Central memory CD8-positive, alpha-beta T cell (primary cell): ENCODE data around the gene CRYM.
"Not testable (repeated sequence)": the region's sequence is repeated elsewhere in the genome, so short reads cannot be mapped to it uniquely, and the experiment has no call there.

ENCODE experiments used
- ATAC-seq: fragments of 150-1000 bp; cut with Tn5 transposase; replicated peaks from 2 replicates; pipeline ENCODE4 v1.10.0; 2022; ENCODE audit warnings: mild to moderate bottlenecking, moderate FRiP score, moderate number of reproducible peaks; ENCODE audit not compliant: poor library complexity, severe bottlenecking; ENCODE audit errors: extremely low read depth
- DNase-seq, 2 donors: peaks; one replicate each; pipeline ENCODE4 v3.0.0; 2021; ENCODE audit warnings: low spot score in 2 of 2
- H3K27ac Mint-ChIP-seq: one replicate; pipeline ENCODE4 v1.8.0; 2022; ENCODE audit warnings: low read depth, mild to moderate bottlenecking, moderate library complexity, mixed read lengths
- H3K27me3 Mint-ChIP-seq: one replicate; pipeline ENCODE4 v1.8.0; 2022; ENCODE audit warnings: mixed read lengths
- H3K36me3 Mint-ChIP-seq: one replicate; pipeline ENCODE4 v1.8.0; 2022; ENCODE audit warnings: mild to moderate bottlenecking, moderate library complexity, mixed read lengths; ENCODE audit not compliant: insufficient read depth
- H3K4me1 Mint-ChIP-seq: one replicate; pipeline ENCODE4 v1.8.0; 2022; ENCODE audit warnings: mixed read lengths
- H3K4me3 Mint-ChIP-seq: one replicate; pipeline ENCODE4 v1.8.0; 2022; ENCODE audit warnings: mild to moderate bottlenecking, moderate library complexity, mixed read lengths
- H3K9me3 Mint-ChIP-seq: one replicate; pipeline ENCODE4 v1.8.0; 2022; ENCODE audit warnings: mixed read lengths

Gene CRYM

DNA sequence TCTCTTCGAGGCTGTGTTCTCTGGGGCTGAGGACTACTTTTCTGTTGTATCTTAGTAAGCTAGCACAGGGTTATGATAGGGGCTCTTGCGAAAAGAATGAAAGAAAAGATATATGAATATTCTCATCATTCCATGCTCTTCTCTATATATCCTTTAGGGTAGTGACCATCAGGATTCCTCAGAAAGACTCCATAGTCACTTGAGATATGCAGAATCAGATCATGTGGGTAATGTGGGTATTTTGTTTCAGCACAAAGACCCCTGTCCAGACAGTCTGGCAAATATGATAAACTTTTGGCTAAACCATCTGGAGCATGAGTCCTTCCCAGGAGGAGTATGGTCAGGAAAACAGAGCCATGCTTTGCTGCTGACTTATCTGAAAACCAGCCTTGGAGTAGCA is 21.5 kb downstream of the CRYM start:
- no peaks in the 10 kb centered on the region for H3K4me1 Mint-ChIP-seq
- H3K27me3 Mint-ChIP-seq, result peaks cover 55% of the 10 kb centered on the region
- H3K27ac Mint-ChIP-seq, result no peak overlapping the region
- H3K9me3 Mint-ChIP-seq, result no peaks in the 10 kb centered on the region
- DNase-seq, result no peak
- H3K4me3 Mint-ChIP-seq, result no peak overlapping the region
- ATAC-seq, result no peak
- H3K36me3 Mint-ChIP-seq, result no peaks in the 10 kb centered on the region

DNA sequence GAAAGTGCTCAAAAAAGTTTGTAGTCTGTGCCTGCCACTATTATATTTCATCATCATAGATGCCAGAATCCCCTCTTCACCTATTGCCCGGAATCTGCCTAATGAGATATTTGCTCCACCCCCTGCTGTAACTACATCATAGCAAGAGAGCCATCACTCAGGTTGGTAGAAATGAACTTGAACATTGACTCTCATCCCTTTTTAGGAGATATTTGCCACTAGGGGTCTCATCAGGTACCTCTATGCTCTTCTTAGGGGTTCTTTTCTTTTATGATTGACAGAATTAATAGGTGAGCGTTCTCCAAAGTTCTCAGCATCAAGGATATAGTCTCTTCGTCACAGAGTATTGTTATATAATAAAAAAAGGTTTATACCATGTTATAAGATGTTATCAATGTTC is 24.6 kb downstream of the CRYM start:
- ATAC-seq, result no peak
- no peaks in the 10 kb centered on the region for H3K9me3 Mint-ChIP-seq
- no peak overlapping the region for H3K27ac Mint-ChIP-seq
- H3K27me3 Mint-ChIP-seq, result peaks cover 73% of the 10 kb centered on the region
- no peaks in the 10 kb centered on the region for H3K4me1 Mint-ChIP-seq
- H3K36me3 Mint-ChIP-seq, result no peaks in the 10 kb centered on the region
- no peak for DNase-seq
- no peak overlapping the region for H3K4me3 Mint-ChIP-seq

DNA sequence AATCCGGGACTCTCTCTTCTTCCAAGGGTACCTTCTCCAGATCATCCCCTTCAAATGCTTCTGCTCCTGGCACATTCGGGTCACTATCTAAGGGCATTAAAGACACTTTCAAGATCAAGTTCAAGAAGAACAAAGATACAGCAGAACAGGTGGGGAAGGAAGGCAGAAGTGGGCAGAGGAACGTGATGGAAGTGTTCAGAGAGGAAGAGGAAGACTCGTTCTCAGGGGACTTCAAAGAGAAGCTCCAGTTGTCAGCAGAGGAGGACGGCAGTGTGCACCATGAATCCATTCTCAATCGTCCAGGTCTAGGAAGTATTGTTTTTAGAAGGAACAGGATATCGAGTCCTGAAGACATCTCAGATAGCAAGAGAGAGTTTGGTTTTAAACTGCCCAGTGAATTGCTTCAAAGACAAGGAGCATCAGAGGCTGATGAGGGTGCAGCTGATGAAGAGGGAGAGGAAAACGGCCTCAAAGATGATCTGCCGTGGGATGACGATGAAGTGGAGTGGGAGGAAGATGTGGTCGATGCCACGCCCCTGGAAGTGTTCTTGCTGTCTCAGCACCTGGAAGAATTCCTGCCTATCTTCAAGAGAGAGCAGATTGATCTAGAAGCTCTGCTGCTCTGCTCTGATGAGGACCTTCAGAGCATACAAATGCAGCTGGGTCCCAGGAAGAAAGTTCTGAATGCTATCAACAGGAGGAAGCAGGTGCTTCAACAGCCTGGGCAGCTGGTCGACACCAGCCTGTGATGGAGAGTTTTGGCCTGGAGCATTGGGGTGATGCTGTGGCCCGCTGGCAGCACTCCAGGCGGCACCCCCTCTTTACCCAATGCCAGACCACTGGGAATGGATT is 27.8 kb downstream of the CRYM start:
- H3K27ac Mint-ChIP-seq, result no peak overlapping the region
- H3K4me3 Mint-ChIP-seq, result no peak overlapping the region
- DNase-seq, result no peak
- H3K27me3 Mint-ChIP-seq, result peaks cover 61% of the 10 kb centered on the region
- no peaks in the 10 kb centered on the region for H3K4me1 Mint-ChIP-seq
- no peaks in the 10 kb centered on the region for H3K9me3 Mint-ChIP-seq
- ATAC-seq, result no peak
- no peaks in the 10 kb centered on the region for H3K36me3 Mint-ChIP-seq

DNA sequence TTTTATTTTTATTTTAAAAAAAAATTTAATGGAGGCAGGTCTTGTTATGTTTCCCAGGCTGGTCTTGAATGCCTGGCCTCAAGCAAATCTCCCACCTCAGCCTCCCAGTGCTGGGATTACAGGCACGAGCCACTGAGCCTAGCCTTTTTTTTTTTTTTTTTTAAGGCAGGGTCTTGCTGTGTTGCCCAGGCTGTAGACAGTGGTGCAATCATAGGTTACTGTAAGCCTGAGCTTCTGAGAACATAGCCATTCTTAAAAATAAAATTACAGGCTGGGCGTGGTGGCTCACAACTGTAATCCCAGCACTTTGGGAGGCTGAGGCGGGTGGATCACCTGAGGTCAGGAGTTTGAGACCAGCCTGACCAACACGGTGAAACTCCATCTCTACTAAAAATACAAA is 29.9 kb downstream of the CRYM start:
- peaks cover 63% of the 10 kb centered on the region for H3K27me3 Mint-ChIP-seq
- H3K4me1 Mint-ChIP-seq, H3K36me3 Mint-ChIP-seq, ATAC-seq, H3K9me3 Mint-ChIP-seq, DNase-seq, H3K4me3 Mint-ChIP-seq, H3K27ac Mint-ChIP-seq: not testable (repeated sequence)

DNA sequence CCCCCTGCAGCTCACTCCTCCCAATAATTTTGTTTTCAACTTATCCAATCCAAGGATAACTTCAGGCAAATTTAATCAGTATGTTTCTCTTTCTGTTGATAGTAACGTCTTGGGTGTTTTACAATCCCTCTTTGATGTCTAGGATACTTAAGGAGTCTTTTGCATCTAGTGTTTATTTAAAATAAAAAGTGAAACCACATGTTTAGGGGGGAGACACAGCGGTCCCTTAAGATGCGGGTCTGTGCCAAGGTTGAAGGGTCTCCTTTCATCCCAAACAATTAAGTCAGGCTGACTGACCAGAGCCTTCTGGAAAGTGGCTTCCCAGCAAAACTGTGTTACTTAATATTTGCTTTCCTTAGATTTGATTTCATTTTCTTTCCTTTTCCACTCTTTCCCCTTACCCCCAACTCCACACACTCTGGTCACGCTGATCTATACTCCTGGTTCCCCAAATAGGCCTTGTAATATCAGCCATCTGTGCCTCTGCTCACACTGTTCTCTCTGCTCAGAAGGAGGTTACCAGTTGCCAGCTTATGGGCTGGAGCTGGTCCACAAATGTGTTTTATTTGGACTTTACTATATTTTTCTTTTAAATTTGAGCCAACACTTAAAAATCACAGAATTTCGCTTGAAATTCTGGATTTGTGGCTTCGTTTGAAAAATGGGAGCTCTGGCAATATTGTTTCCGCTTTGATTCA is 33.4 kb downstream of the CRYM start:
- no peak for DNase-seq
- Mint-ChIP-seq H3K9me3 (no peaks in the 10 kb centered on the region), H3K4me3 (no peak overlapping the region), H3K4me1 (no peaks in the 10 kb centered on the region), H3K27ac (no peak overlapping the region), H3K27me3 (peaks cover 46% of the 10 kb centered on the region), H3K36me3 (no peaks in the 10 kb centered on the region)
- no peak for ATAC-seq

DNA sequence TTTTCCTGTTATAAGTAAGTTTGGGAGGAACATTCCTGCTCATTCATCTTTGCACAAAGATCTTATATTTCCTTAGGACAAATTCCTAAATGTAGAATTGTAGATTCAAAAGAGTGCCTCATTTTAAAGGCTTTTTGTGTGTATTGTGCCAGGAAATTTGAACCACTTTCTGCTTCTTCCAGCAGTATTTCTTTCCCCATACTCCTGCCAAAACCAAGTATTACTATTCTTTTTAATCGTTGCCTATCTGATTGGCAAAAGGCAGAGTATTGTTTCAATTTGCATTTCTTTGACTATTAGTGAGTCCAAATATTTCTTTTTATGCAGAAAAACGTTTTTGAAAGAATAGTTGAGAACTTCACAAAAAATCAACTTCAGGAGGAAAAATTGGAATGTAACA is 35.3 kb downstream of the CRYM start:
- H3K9me3 Mint-ChIP-seq, result no peaks in the 10 kb centered on the region
- no peak overlapping the region for H3K4me3 Mint-ChIP-seq
- DNase-seq (no peak), ATAC-seq (no peak)
- H3K36me3 Mint-ChIP-seq, result no peaks in the 10 kb centered on the region
- no peak overlapping the region for H3K27ac Mint-ChIP-seq
- peaks cover 32% of the 10 kb centered on the region for H3K27me3 Mint-ChIP-seq
- H3K4me1 Mint-ChIP-seq, result no peaks in the 10 kb centered on the region

DNA sequence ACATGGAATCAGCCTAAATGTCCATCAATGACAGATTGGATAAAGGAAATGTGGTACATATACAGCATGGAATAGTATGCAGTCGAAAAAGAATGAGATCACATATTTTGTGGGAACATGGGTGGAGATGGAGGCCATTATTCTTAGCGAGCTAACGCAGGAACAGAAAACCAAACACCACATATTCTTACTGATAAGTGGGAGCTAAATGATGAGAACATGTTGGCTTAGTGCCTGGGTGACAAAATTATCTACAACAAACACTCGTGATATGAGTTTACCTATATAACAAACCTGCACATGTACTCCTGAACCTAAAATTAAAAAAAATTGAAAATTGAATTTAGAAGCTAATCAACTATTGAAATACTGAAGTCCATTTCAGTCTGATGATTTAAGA is 38.4 kb downstream of the CRYM start:
- Mint-ChIP-seq H3K27me3 (peaks cover 21% of the 10 kb centered on the region), H3K4me3 (no peak overlapping the region), H3K27ac (no peak overlapping the region), H3K4me1 (no peaks in the 10 kb centered on the region), H3K36me3 (no peaks in the 10 kb centered on the region), H3K9me3 (no peaks in the 10 kb centered on the region)
- ATAC-seq (no peak), DNase-seq (no peak)

DNA sequence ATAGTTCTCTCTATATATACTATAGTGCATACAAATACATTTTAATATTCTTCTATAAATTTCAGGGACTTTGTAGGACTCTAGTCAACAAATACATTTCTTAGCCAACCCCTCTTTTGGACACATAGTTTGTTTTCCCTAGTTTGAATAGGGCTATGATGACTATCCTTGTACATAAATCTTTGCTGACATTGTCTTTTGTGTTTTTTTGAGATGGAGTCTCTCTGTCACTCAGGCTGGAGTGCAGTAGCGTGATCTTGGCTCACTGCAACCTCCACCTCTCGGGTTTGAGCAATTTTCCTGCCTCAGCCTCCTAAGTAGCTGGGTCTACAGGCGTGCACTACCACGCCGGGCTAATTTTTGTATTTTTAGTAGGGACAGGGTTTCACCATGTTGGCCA is 41.3 kb downstream of the CRYM start:
- Mint-ChIP-seq H3K4me3 (no peak overlapping the region), H3K27ac (no peak overlapping the region), H3K27me3 (peaks cover 30% of the 10 kb centered on the region), H3K9me3 (no peaks in the 10 kb centered on the region), H3K36me3 (no peaks in the 10 kb centered on the region), H3K4me1 (no peaks in the 10 kb centered on the region)
- DNase-seq (no peak), ATAC-seq (no peak)

DNA sequence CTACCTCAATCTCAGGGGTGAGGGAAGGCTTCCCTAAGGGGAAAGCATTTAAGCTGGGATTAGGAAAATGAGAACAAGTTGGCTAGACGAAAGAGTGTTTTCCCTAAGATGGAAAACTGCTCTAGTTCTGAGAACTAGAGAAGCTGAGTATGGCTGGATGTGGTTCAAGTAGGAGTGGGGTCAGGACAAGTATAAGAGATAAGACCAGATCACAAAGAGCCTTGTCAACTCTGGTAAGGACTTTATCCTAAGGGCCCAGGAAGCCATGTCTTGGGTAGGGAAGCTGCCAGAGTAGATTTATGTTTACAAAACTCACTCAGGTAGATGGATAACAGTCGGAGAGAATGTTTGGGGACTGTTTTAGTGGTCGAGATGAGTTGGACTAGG is 42.9 kb downstream of the CRYM start:
- Mint-ChIP-seq H3K4me1 (no peaks in the 10 kb centered on the region), H3K27ac (no peak overlapping the region), H3K36me3 (no peaks in the 10 kb centered on the region), H3K4me3 (no peak overlapping the region), H3K9me3 (no peaks in the 10 kb centered on the region), H3K27me3 (peaks cover 46% of the 10 kb centered on the region)
- DNase-seq, result no peak
- no peak for ATAC-seq

DNA sequence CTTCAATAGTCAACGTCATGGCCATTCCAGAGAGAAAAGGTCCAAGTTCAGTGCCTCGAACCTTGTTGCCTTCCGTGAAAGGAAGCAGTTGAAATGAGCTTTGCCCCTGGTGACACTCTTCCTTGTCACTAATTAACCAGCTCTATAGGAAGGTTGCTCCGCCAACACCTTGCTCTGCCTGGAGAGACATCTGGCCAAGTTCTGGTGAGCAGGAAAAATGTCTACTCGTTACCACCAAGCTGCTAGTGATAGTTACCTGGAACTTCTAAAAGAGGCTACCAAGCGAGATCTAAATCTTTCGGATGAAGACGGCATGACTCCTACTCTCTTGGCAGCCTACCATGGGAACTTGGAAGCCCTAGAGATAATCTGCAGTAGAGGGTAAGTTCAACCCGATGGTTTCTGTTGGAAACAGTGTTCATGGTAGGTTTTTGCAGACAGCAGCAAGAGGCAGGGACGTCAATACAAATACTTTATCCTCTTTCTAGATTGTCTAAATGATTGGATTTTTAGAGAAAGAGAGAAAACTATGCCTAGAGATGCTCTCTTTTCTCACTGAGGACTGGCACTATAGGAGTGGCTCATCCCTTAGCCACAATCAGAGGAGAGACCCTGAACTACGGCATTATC is 44.5 kb downstream of the CRYM start, which contains the start of gene ANKS4B:
Gene ANKS4B (plus strand): TSS at position 179 of the 630 bp plus-strand sequence. CDS start 39 bp downstream, at position 218.
- DNase-seq (no peak), ATAC-seq (no peak)
- H3K4me1 Mint-ChIP-seq, result no peaks in the 10 kb centered on the region
- H3K27ac Mint-ChIP-seq, result no peak within 1 kb of the TSS
- no peaks in the 10 kb centered on the region for H3K9me3 Mint-ChIP-seq
- no peaks in the 10 kb centered on the region for H3K36me3 Mint-ChIP-seq
- H3K27me3 Mint-ChIP-seq, result peaks cover 62% of the 10 kb centered on the region
- no peak within 1 kb of the TSS for H3K4me3 Mint-ChIP-seq

DNA sequence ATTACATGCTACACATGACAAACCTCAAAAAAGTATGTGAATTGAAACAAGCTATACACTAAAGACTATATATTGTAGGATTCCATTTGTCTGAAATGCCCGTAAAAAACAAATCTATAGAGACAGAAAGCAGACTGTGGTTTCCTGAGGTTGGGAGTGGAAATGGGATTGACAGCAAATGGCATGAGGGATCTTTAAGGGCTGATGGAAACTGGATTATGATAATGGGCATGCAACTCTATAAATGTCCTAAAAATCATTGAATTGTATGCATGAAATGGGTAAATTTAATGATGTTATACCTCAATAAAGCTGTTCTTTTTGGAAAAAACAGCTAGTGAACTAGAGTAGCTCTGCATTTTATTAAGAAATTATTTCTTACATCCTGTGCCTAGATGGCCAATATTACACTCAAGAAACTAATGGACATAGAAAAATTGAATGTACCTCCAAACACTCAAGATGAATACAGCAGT is 45.0 kb downstream of the CRYM start:
- no peak for ATAC-seq
- Mint-ChIP-seq H3K4me1 (no peaks in the 10 kb centered on the region), H3K27ac (no peak overlapping the region), H3K9me3 (no peaks in the 10 kb centered on the region), H3K4me3 (no peak overlapping the region), H3K36me3 (no peaks in the 10 kb centered on the region), H3K27me3 (peaks cover 67% of the 10 kb centered on the region)
- DNase-seq, result no peak

DNA sequence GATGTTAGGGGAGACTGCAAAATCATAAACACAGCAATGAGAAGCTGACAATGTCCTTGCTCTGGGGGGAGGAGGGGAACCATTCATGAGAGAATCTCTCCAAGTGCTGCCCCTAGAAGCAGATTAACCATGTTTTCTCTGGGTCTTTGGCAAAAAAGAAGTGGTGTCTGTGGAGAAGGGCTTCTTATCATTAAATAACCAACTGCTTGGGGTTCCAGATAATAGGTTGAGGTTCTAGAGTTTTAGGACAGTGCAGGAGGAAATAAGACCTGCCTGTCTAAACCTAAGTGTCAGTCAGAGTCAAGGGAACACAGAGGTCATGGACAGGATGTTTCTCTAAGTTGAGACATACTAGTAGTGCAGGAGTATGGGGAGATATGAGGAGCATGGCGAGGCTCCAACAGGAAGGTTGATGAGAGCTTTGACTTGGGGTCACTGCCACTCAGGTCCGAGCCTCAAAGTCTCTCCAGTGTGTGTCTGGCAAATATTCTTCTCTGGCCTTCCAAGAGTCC is 49.7 kb downstream of the CRYM start:
- H3K36me3 Mint-ChIP-seq, result no peaks in the 10 kb centered on the region
- H3K4me3 Mint-ChIP-seq, result no peak overlapping the region
- ATAC-seq (no peak), DNase-seq (no peak)
- no peaks in the 10 kb centered on the region for H3K9me3 Mint-ChIP-seq
- H3K27me3 Mint-ChIP-seq, result peaks cover 80% of the 10 kb centered on the region
- H3K27ac Mint-ChIP-seq, result no peak overlapping the region
- H3K4me1 Mint-ChIP-seq, result no peaks in the 10 kb centered on the region
